GM21423 (cell line): ENCODE results near the gene WASL.
A peak's percentile ranks its signal among the peaks of the same experiment; 100 is the strongest.
"Not testable (repeated sequence)": the region's sequence is repeated elsewhere in the genome, so short reads cannot be mapped to it uniquely, and the experiment has no call there.

Experiments
- ATAC-seq: cut with Tn5 transposase; IDR thresholded peaks from one replicate; pipeline ENCODE4 v1.9.1; 2021; ENCODE audit warnings: mild to moderate bottlenecking, moderate library complexity; ENCODE audit not compliant: unreplicated experiment

Gene WASL

DNA sequence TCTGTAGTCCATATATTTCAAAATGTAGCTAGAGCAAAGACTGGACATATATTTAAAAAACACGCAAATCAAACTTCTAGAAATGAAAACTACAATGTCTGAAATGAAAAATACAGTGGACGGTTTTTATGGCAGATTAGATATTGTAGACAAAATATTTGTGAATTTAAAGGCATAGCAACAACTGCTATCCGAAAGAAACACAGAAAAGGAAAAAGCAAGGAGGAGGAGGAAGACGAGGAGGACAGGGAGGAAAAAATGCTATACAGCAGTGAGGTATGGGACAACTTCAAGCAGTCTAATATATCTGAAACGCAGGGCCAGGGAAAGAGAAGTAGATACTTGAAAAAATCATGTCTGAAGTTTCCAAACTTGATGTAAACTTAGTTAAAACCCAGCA is 13.3 kb downstream of the WASL start:
- no peak for ATAC-seq

GRCh38 chr7:123734498-123734897 is 14.3 kb downstream of the WASL start:
- no peak for ATAC-seq

GRCh38 chr7:123732413-123733091 is 16.3 kb downstream of the WASL start:
- no peak for ATAC-seq

GRCh38 chr7:123729218-123729578 is 19.6 kb downstream of the WASL start:
- ATAC-seq: no peak

- no peak for ATAC-seq
These were observed 21.5 kb downstream of the WASL start for GRCh38 chr7:123727071-123727837.

GRCh38 chr7:123725586-123726171 is 23.1 kb downstream of the WASL start:
- ATAC-seq: no peak

- ATAC-seq: no peak
These were observed 24.0 kb downstream of the WASL start for GRCh38 chr7:123724817-123725253.

- no peak for ATAC-seq
These were observed 24.9 kb downstream of the WASL start for GRCh38 chr7:123723913-123724312.

GRCh38 chr7:123720527-123720926 is 28.3 kb downstream of the WASL start:
- not testable (repeated sequence) for ATAC-seq

- no peak for ATAC-seq
These were observed 29.5 kb downstream of the WASL start for GRCh38 chr7:123719197-123719721.

DNA sequence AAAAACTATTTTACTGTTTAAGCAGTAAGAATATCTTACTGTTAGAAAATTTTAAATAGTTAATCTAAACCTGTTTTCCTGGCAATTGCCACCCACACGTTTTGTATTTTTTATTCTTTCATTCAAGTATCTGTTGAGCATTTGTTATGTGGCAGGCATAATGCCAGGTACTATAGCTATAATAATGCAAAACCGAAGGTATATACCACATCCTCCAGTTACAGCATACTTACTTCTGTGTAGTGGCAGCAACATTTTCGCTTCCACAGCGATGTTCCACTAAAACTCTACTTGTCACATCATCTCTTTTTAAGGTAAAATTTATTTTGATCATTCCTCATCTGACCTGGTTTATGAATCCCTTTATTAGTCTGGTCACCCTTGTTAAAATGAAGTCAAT is 30.0 kb downstream of the WASL start:
- no peak for ATAC-seq

DNA sequence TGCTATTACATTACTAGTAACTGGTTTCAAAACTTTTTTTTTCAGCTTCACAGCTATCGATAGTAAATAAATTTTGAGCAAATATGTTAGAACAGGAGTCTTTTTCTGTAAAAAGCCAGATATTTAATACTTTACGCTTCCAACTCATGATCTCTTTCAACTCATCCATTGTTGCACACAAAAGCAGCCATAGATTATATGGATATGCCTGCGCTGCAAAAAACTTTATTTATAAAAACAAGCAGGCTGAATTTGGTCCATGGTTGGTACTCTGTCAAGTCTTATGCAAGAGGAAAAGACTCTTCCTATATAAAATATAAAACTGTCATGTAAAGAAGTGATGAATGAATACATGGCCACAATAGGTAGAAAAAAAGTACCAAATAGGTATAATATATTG is 31.1 kb downstream of the WASL start:
- ATAC-seq: no peak

- ATAC-seq: no peak
These were observed 31.9 kb downstream of the WASL start for GRCh38 chr7:123716877-123717276.

DNA sequence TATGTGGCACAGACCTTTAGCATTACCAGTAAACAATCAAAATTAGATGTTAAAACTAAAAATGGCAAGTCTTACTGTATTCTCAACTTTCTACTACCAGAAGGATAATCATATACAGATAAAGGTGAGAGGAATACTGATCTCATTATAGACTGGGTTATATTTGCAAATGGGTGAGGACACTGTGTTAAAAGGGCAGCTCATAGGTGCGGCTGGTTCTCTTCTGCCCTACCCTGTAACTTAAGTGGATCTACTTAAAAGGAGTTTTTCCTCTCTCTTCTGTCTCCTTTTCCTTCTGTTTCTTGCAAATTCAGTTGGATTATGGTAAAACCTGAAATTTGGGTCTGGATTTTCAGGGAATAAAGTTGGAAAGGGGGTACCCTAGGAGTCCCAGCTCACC is 33.0 kb downstream of the WASL start:
- ATAC-seq: no peak

DNA sequence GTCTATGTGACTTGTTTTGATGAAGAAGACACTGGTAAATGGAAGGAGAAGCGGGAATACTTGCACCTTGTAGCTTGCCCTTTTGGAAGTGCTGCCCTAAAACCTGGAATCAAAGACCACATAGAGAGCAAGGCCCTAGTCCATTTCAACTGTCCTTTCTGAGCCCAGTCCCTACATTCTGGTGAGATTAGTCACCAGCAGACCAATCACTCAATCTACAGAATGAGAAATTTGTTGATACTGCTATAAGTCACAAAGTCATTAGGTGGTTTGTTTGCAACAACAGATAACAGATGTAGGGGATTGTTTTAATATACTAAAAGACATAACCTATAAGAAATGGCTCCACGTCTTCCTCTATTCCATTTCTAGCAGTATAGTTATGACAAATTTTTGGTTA is 33.6 kb downstream of the WASL start:
- no peak for ATAC-seq

DNA sequence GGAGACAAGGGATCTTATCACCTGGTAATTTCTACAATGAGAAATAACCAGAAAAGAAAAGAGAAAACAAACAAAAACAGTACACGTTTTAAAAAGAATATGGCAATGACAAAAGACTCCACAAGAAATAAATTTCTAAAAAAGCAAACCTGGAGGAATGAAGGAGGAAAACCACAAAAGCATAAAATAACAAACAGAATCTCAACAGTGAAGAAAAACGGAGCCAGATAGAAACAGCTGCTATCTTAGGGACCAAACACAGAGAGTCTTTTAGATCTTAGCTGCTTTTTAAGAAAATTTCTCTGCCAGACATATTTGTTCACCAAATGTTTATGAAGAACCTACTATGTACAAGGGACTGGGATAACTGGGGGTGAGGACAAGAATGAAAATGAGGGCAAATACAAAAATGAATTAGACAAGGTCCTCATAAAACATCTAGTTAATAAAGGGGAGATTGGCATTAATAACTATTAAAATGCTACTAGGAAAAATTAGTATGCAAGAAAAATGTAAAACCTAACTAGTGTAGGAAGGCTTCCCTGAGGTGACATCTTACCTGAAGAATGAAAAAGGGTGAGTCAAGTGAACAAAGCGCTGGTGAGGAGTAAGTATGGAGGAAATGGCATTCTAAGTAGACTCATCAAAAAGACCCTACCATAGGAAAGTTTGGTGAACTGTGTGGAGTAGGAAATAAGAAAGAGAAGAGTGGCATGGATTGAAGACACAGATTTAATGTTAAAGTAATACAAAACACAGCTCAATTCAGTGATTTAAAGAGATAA is 34.3 kb downstream of the WASL start:
- ATAC-seq: no peak

DNA sequence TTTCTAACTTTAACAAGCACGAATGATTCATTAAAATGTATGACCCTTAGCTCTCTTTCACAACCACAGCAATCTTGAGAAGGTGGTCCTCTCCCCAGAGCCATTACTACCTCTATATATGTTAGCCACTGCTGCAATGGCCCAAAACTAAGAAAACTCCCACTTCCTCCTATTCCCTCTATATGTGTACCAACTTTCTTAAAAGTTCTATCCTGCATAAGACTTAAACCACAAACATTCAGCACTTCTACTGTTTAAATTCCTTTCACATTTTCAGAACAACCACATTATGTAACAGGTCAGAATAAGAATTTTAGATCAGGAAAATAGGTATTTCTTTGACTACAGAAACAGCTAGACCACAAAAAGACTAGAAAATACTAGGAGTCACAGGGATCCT is 36.2 kb downstream of the WASL start:
- ATAC-seq: peak; percentile 42

- ATAC-seq: no peak
These were observed 36.9 kb downstream of the WASL start for GRCh38 chr7:123711832-123712293.

- no peak for ATAC-seq
These were observed 38.1 kb downstream of the WASL start for GRCh38 chr7:123710683-123711082.

- ATAC-seq: no peak
These were observed 39.3 kb downstream of the WASL start for GRCh38 chr7:123709525-123709924.
